K562 (cell line): ENCODE results near the gene CENPU. TPM values are rescaled to one million over a fixed set of nuclear protein-coding genes. Genes with fewer than 3 reads are reported as not detected.

Source experiments
- CTBP1 ChIP-seq: fragments of 450-650 bp; IDR thresholded peaks from 2 replicates; pipeline ENCODE4 v1.6.1; 2016; ENCODE audit warnings: borderline replicate concordance
- GATAD2A ChIP-seq: fragments of 450-650 bp; IDR thresholded peaks from 2 replicates; pipeline ENCODE4 v1.6.1; 2017
- MCM7 ChIP-seq, 2 experiments: fragments of 450-650 bp; IDR thresholded peaks; 2 replicates each; pipeline ENCODE4 v1.6.1; 2016 to 2018
- PRMT5 ChIP-seq: sonication (generic); formaldehyde crosslinking; IDR thresholded peaks from 2 replicates; pipeline ENCODE4 v1.5.0; 2020; ENCODE audit warnings: missing genetic modification reagents
- SRSF9 ChIP-seq: fragments of 200-400 bp; formaldehyde crosslinking; IDR thresholded peaks from 2 replicates; pipeline ENCODE4 v1.6.1; 2017; ENCODE audit warnings: low read depth, low read length, borderline replicate concordance
- TEAD2 ChIP-seq: fragments of 450-650 bp; IDR thresholded peaks from 2 replicates; pipeline ENCODE4 v1.6.1; 2016; ENCODE audit warnings: missing genetic modification characterization, control low read depth, missing compliant biosample characterization
- TGIF2 ChIP-seq: sonication (generic); formaldehyde crosslinking; IDR thresholded peaks from 2 replicates; pipeline ENCODE4 v1.8.1; 2022; ENCODE audit warnings: mild to moderate bottlenecking, missing genetic modification reagents, moderate library complexity
- ZBED1 ChIP-seq: IDR thresholded peaks from 2 replicates; pipeline ENCODE4 v1.6.1; 2014
- ZFPM2 ChIP-seq: fragments of 250-450 bp; sonication (Bioruptor Pico); IDR thresholded peaks from 2 replicates; pipeline ENCODE4 v1.5.1; 2022; ENCODE audit warnings: mild to moderate bottlenecking
- ZNF3 ChIP-seq: fragments of 250-450 bp; sonication (Bioruptor Pico); IDR thresholded peaks from 2 replicates; pipeline ENCODE4 v1.5.0; 2021; ENCODE audit warnings: mild to moderate bottlenecking, moderate library complexity
- ZNF384 ChIP-seq: IDR thresholded peaks from 2 replicates; pipeline ENCODE4 v1.6.1; 2012; ENCODE audit warnings: low read depth, low read length, improper control_type of control experiment
- ZNF766 ChIP-seq: fragments of 200-800 bp; sonication (Bioruptor generic); conservative IDR thresholded peaks from 2 replicates; pipeline ENCODE4 v1.6.1; 2016; ENCODE audit warnings: missing genetic modification characterization, missing compliant biosample characterization
- polyA plus RNA-seq, 8 experiments: library from polyadenylated mRNA; depleted of rRNA in 4 of 8; stranded (reverse) in 5 of 8; unstranded in 3 of 8; fragments of >200 nt; fragmentation: Nextera tagmentation in 2 of 8; fragmentation: Illumina TruSeq in 1 of 8; extraction: Ambion mirVana in 2 of 8; extraction: Trizol in 1 of 8; gene quantifications; 2 replicates each; pipeline versions ENCODE4 v1.2.1 to v1.2.3, GENCODE V29; 2011 to 2014; ENCODE audit warnings: inconsistent platforms in 1 of 8, missing spikeins in 1 of 8
- total RNA-seq, 7 experiments: library from RNA; depleted of rRNA in 6 of 7; stranded (reverse); fragments of >200 nt in 6 of 7; fragmentation: Illumina TruSeq in 2 of 7; extraction: Trizol in 2 of 7; gene quantifications; 2 replicates each; pipeline versions ENCODE4 v1.2.1 to v1.2.3, GENCODE V29; 2011 to 2021; ENCODE audit warnings: low replicate concordance in 1 of 7
- TF ChIP-seq, protein P1 (sequence below), 2 experiments: fragments of 450-650 bp; formaldehyde crosslinking in 1 of 2; IDR thresholded peaks; 2 replicates each; pipeline versions ENCODE4 v1.4.0 to v1.6.1; 2014 to 2020; ENCODE audit warnings: mild to moderate bottlenecking in 2 of 2, borderline replicate concordance in 1 of 2, low read depth in 1 of 2
- TF ChIP-seq, protein P2 (sequence below): fragments of 450-650 bp; formaldehyde crosslinking; IDR thresholded peaks from 2 replicates; pipeline ENCODE4 v1.4.0; 2022; ENCODE audit warnings: missing genetic modification characterization
- TF ChIP-seq, protein P3 (sequence below): IDR thresholded peaks from 2 replicates; pipeline ENCODE4 v1.6.1; 2014; ENCODE audit warnings: antibody characterized with exemption
- TF ChIP-seq, protein P4 (sequence below): fragments of 250-450 bp; sonication (Bioruptor Pico); IDR thresholded peaks from 2 replicates; pipeline ENCODE4 v1.4.0; 2020; ENCODE audit warnings: borderline replicate concordance

The CENPU gene
- total and polyA plus RNA-seq, 9 of the 15 experiments (the other 6 are each of a cell fraction or from before 2014, with no cell fraction given) = 39.4 to 98.7 (median 84.3) TPM

GRCh38 chr4:184684491-184685189 lies 49.3 kb downstream of the CENPU start (continued):
- TF ChIP-seq, protein P1, sequence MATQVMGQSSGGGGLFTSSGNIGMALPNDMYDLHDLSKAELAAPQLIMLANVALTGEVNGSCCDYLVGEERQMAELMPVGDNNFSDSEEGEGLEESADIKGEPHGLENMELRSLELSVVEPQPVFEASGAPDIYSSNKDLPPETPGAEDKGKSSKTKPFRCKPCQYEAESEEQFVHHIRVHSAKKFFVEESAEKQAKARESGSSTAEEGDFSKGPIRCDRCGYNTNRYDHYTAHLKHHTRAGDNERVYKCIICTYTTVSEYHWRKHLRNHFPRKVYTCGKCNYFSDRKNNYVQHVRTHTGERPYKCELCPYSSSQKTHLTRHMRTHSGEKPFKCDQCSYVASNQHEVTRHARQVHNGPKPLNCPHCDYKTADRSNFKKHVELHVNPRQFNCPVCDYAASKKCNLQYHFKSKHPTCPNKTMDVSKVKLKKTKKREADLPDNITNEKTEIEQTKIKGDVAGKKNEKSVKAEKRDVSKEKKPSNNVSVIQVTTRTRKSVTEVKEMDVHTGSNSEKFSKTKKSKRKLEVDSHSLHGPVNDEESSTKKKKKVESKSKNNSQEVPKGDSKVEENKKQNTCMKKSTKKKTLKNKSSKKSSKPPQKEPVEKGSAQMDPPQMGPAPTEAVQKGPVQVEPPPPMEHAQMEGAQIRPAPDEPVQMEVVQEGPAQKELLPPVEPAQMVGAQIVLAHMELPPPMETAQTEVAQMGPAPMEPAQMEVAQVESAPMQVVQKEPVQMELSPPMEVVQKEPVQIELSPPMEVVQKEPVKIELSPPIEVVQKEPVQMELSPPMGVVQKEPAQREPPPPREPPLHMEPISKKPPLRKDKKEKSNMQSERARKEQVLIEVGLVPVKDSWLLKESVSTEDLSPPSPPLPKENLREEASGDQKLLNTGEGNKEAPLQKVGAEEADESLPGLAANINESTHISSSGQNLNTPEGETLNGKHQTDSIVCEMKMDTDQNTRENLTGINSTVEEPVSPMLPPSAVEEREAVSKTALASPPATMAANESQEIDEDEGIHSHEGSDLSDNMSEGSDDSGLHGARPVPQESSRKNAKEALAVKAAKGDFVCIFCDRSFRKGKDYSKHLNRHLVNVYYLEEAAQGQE (IDR thresholded peaks at IDR 0.05; ENCODE audit: borderline replicate concordance) = peak; percentile 30; the same call in 1 of the 2 replicates
- TF ChIP-seq, protein P1 (CRISPR knock-in tag; IDR thresholded peaks at IDR 0.05; ENCODE audit: low read depth) = no peak
- TF ChIP-seq, protein P2, sequence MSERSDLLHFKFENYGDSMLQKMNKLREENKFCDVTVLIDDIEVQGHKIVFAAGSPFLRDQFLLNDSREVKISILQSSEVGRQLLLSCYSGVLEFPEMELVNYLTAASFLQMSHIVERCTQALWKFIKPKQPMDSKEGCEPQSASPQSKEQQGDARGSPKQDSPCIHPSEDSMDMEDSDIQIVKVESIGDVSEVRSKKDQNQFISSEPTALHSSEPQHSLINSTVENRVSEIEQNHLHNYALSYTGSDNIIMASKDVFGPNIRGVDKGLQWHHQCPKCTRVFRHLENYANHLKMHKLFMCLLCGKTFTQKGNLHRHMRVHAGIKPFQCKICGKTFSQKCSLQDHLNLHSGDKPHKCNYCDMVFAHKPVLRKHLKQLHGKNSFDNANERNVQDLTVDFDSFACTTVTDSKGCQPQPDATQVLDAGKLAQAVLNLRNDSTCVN (CRISPR knock-in tag) = no peak; the same call in 1 of the 2 replicates
- TF ChIP-seq GATAD2A (peak; percentile 98), ZNF384 (peak; percentile 83), PRMT5 (CRISPR knock-in tag) (no peak), TGIF2 (CRISPR knock-in tag) (no peak), ZNF766 (CRISPR knock-in tag) (peak; percentile 88), ZBED1 (peak; percentile 89; the same call in 1 of the 2 replicates), SRSF9 (no peak), ZFPM2 (CRISPR knock-in tag) (no peak), TEAD2 (no peak), ZNF3 (no peak), MCM7 (IDR thresholded peaks at IDR 0.05) (no peak), CTBP1 (peak; percentile 98)
- TF ChIP-seq, protein P3, sequence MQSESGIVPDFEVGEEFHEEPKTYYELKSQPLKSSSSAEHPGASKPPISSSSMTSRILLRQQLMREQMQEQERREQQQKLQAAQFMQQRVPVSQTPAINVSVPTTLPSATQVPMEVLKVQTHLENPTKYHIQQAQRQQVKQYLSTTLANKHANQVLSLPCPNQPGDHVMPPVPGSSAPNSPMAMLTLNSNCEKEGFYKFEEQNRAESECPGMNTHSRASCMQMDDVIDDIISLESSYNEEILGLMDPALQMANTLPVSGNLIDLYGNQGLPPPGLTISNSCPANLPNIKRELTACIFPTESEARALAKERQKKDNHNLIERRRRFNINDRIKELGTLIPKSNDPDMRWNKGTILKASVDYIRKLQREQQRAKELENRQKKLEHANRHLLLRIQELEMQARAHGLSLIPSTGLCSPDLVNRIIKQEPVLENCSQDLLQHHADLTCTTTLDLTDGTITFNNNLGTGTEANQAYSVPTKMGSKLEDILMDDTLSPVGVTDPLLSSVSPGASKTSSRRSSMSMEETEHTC = peak; percentile 98
- TF ChIP-seq, protein P4, sequence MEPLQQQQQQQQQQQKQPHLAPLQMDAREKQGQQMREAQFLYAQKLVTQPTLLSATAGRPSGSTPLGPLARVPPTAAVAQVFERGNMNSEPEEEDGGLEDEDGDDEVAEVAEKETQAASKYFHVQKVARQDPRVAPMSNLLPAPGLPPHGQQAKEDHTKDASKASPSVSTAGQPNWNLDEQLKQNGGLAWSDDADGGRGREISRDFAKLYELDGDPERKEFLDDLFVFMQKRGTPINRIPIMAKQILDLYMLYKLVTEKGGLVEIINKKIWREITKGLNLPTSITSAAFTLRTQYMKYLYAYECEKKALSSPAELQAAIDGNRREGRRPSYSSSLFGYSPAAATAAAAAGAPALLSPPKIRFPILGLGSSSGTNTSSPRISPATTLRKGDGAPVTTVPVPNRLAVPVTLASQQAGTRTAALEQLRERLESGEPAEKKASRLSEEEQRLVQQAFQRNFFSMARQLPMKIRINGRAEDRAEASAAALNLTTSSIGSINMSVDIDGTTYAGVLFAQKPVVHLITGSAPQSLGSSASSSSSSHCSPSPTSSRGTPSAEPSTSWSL (CRISPR knock-in tag) = no peak
